Hematopoietic multipotent progenitor cell treated with erythropoietin and hydrocortisone succinate and interleukin-3 and kit ligand, for 15 days (in vitro differentiated cells): Measurements from ENCODE around the gene SPAG17.

ENCODE experiments used
- DNase-seq: peaks from one replicate; pipeline ENCODE4 v3.0.0-alpha.2; 2015; ENCODE audit warnings: low spot score

The SPAG17 gene

DNA sequence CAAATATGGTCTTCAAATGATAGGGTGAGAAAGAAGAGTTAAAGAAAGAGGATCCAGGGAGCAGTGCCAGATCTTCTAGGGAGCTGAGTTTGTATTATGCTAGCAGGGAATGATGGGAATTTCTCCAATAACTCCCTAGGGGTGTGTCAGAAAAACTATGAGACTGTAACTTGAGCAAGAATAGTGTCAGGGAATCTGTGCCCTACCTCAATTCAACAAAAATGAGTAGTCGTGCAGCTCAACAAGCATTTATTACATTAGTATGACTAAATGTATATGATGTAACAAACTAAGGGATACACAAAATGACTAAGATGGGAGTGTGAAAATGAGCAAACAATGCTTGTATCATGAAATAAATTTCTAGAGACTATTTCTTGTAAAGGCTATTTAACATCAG, 24.2 kb downstream of the SPAG17 start:
- DNase-seq = no peak

DNA sequence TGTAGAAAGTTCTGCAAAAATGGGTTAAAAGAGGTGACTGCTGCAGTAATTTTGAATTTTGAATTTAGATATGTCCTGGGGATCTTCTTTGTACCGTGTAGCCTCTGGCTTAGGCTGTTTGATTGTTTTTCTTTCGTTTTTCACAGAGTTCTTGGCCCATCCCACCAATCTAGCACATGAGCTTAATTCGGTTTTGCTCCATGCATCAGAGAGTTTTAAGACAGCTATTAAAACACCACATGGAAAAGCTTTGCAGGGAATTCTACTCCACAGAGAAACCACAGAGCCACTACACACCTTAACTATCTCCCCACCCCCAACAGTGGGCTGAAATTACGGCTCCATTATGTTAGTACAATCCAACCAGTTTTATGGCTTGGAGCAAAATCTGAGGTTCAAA, 25.5 kb downstream of the SPAG17 start:
- DNase-seq = no peak

- DNase-seq = no peak
Observed at GRCh38 chr1:118158924-118159323, 26.1 kb downstream of the SPAG17 start.

GRCh38 chr1:118157506-118157905, 27.5 kb downstream of the SPAG17 start:
- no peak for DNase-seq

DNA sequence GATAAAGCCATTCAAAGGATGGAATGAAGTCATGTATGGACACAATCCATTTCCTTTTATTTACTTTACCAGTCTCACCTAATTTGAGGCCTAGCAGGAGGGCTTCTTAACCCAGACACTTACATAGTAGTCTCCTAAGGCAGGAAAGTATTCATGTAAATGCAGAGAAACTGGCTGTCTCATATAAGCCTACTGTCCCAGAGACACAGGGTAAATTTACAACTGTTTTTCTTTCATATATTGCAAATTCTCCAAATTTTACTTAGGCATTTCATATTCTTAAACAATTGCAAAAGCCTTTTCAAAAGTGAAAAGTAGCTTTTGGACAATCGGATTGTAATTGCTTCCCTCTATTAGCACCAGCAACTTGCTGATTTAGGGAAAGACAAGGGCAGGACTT, 29.9 kb downstream of the SPAG17 start:
- DNase-seq = no peak

DNA sequence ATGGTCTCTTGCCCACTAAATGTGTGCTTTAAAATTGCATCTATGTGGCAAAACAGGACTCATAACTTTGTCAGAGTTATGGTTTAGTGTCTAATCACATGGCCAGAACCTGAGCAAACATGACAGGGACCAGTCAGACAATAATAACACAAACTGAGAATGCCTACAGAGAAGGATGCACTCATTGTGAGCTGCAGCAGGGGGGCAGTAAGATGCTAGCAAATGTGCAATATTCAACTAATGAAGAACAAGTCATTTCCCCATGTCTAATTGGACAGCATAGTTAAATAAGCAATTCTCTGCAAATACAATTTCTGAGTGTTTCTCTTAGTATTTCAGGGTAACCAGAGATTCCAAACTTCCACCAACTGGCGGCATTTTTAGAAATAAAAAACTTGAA, 30.8 kb downstream of the SPAG17 start:
- DNase-seq = no peak

DNA sequence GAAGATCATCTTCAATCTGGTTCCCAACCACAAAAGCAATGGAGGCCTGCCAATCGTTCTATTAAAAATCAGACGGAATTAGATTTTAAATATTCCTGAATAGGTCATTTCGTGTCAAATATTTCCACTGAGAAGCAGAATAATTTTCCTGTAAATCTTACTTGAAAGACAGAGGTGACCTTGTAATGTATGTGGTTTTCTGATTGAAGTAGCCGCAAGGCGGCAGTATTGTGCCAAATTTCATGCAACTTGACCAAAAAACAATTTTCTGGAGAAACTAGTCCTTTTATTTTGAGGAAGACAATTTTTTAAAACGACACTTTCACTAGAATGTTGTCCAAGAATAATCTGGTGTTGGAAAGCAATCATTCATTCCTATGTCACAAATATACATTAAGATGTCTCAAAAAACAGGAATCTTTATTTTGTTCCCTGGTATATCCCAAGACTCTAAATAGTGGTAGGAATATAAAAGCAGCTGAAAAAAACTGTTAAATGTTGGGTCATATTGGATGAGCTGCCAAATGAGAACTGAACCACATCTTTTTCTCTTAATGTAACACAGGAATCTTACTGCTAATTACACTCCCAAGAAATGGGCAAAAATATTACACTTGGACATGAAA, 33.6 kb downstream of the SPAG17 start:
- DNase-seq = peak; percentile 20

- no peak for DNase-seq
Observed at GRCh38 chr1:118149799-118150198, 35.2 kb downstream of the SPAG17 start.

DNA sequence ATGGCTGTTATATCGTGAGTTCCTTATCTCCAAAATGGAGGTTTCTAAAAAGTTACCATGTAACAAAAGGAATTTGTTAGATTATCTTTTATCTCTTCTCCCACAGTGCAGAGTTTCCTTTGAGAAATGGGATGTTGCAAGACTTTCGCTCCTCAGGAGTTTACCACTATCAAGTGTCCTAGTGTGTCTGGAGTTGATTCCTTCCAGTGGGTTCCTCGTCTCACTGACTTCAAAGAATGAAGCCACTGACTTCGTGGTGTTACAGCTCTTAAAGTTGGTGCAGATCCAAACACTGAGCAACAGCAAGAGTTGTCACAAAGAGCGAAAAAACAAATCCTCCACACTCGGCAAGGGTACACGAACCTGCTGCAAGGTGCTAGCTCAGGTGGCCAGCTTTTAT, 37.0 kb downstream of the SPAG17 start:
- no peak for DNase-seq

GRCh38 chr1:118147522-118147921, 37.5 kb downstream of the SPAG17 start:
- no peak for DNase-seq

- DNase-seq = no peak
Observed at GRCh38 chr1:118145721-118146120, 39.3 kb downstream of the SPAG17 start.

GRCh38 chr1:118144684-118145083, 40.3 kb downstream of the SPAG17 start:
- no peak for DNase-seq

- DNase-seq = no peak
Observed at GRCh38 chr1:118143831-118144230, 41.2 kb downstream of the SPAG17 start.

- no peak for DNase-seq
Observed at GRCh38 chr1:118143121-118143520, 41.9 kb downstream of the SPAG17 start.

DNA sequence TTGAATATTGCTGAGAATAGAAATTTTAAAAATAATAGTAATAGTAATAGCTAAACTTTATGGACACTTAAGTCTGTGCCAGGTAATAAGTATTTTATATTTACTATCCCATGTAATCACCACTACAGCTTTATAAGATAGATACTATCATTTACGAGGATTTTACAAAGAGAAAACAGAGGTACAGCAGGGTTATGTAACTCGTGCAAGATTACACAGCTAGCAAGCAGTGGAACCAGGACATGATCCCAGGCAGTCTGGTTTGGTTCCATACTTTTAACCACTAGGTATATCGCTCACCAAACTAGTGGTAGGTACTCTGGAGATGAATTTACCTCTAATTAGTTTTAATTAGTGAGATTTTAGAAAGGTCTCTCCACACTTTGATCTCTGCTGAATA, 42.5 kb downstream of the SPAG17 start:
- DNase-seq = no peak

GRCh38 chr1:118137900-118138299, 47.1 kb downstream of the SPAG17 start:
- DNase-seq = no peak

DNA sequence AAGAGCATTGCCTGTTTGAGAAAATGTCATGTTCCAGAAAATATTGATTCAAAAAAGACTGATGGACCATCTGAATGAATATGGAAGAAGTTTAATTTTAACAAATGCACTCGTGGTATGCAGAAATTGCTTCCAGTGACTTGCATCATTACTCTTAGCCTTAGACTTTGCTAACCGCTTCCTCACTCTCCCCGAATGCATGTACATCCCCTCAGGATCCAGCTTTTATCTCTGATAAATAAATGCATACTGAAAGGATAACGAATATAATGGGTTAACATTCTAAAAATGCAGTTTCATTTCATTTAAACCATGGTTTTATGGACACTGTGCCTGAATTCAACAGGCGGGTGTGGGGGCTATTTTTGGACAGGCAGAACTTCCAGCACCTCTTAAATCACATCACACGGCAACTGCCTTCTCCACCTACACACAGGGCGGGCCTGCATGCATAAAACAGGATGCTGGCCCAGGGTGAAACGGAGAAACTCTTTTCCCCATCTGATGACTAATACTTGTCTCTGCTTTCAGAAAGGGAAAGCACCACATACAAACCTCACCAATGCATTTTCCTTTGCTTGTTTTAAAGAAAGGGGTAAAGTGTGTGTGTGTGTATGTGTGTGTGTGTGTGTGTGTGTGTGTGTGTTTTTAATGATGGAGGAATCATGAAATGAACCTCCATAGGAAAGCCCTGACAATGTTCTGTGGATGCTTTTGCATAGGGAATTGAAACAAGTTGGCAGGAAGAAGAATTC, 48.7 kb downstream of the SPAG17 start:
- no peak for DNase-seq

- no peak for DNase-seq
Observed at GRCh38 chr1:118132000-118132399, 53.0 kb downstream of the SPAG17 start.

DNA sequence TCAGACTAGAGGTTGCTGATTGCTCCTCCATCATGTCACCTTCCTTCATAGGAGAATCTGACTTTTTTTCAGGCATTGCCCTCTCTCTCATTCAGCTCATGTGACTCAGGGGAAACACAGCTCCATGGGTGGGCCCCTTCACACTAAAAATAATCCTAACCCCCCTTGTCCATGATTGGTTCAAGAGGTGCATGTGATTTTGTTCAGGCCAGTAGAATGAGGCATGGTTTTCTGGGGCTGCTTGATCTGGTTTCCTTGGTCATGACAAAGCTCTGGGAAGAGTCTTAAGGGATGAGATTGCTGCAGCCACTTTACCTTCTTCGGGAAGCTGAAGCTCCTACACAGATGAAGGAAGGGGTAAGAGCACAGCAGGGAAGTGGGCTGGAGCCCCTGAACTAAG, 56.3 kb downstream of the SPAG17 start:
- no peak for DNase-seq

DNA sequence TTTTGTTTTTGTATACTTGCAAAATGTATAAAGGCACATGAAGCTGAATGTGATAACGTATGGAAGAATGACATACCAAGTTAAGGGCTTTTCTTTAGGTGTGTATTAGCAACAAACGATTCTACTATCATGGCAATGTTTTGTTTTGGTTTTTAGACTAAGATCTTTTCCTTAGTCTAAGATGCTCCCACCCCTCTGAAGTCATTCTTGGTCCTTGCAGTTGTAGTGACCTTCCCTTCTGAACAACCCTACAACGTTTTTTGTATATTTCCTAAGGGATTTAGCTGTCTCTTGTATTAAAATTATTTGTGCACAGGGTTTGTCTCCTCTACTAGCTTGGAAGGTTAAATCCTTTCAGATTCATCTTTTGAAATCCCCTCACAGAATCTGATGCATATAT, 61.0 kb downstream of the SPAG17 start:
- DNase-seq = no peak

DNA sequence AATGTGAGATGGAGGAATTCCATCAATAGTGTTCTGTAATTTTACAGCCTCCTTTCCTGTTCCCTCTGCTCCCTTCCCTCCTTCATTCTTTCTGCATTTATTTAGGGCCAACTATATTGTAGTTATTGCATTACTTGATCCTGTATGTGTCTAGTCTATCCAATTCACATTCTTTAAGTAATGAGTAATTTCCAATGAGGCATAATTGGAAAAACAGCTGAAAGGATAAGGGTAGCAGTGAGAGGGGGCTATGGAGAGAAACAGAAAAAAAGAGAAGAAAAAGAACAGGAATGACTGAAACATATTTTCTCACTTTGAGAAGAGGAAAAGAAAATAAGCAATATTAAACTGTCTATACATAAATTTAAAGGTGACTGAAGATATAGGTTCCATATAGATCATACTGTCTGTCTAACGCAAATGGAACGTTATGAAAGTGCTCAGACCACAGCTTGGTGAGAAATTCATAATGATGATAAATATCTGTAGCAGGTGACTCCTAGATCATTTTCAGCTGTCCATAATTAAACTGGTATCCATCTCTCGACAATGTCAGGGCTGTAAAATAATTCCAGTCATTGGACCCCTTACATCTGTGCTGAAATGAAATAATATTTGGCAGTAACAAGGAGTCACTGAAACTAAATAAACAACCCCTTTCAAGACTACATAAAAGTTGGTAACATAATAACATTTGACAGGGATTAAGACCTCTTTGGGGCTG, 61.8 kb downstream of the SPAG17 start:
- no peak for DNase-seq

DNA sequence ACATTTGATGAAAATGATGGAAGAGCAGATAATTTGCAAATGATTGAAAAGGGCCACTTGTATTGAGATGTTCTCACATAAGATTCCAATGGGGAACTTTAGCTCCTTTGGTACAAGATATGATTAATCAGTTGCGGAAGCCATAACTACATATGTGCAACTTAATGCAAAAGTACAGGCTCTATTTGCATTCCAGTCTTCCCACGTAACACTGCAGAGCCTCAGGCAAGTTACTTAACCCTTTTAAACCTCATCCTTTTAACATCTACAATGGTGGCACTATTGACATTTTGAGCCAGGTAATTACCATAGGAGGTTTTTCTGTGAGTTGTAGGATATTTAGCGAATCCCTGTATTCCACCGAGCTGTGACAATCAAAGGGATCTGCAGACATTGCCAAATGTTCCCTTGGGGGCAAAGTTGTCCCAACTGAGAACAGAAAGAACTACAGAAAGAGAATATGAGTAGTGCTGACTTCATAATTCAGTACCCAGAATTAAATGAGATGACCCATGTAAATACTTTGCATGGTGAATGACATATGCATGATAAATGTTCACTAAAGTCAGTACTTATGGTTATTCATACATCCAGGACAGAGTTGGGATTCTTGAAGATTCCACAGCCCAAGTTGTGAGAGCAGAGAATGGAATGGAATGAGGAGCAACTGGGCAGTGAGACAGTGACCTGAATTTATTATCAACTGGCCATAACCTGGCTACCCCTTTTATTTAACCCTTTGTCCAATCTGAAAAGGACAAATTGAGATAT, 62.6 kb downstream of the SPAG17 start:
- DNase-seq = no peak
